HCT116 (cell line): ENCODE results near the gene PPP2R2D. TPM values are rescaled to one million over a fixed set of nuclear protein-coding genes. Genes with fewer than 3 reads are reported as not detected.

Experiments
- ATAC-seq: fragments of 200-7000 bp; cut with Tn5 transposase; 2 replicates; pipeline ENCODE4 v1.9.1; 2020; ENCODE audit warnings: mild to moderate bottlenecking, moderate library complexity
- BruUV-seq: library from RNA; stranded (reverse); fragments of 400-500 nt; replicated peaks from 2 replicates; lab custom pipeline; 2021; lab: Mats Ljungman, UMichigan
- CTCF ChIA-PET: fragments of 300-600 bp; sonication (Branson Sonifier 250); formaldehyde crosslinking; loops from one replicate; lab custom pipeline; 2021; ENCODE audit warnings: antibody characterized with exemption; lab: Charles Lee
- POLR2A ChIA-PET: fragments of 300-600, 350-600 bp; sonication (Branson Sonifier 250); formaldehyde crosslinking; loops from one replicate; lab custom pipeline; 2021; ENCODE audit warnings: antibody characterized with exemption; lab: Charles Lee
- RAD21 ChIA-PET, 2 experiments: fragments of 300-600 bp; sonication (Branson Sonifier 250); formaldehyde crosslinking; loops; one replicate each; lab custom pipeline; 2023; ENCODE audit warnings: low total read pairs in 2 of 2; ENCODE audit not compliant: uncharacterized antibody in 2 of 2, unreplicated experiment in 2 of 2, low non-redundant PET in 1 of 2; lab: Charles Lee
- DNase-seq: peaks from one replicate; pipeline ENCODE4 v3.0.0-alpha.2; 2010; ENCODE audit warnings: low read depth, low spot score
- H2AFZ ChIP-seq: fragments of 200-600 bp; shearing (Covaris generic), sonication (generic); 2 replicates; pipeline ENCODE4 v1.6.1; 2017; ENCODE audit warnings: low read depth, mixed run types, mixed read lengths, antibody characterized with exemption, low read length; ENCODE audit not compliant: poor library complexity, severe bottlenecking
- H3K27ac ChIP-seq: 2 replicates; pipeline ENCODE4 v1.5.1; 2012; ENCODE audit warnings: low read depth, low read length
- H3K27me3 ChIP-seq: fragments of 200-600 bp; sonication (generic); 2 replicates; pipeline ENCODE4 v1.6.1; 2016; ENCODE audit warnings: mixed run types, low read length, mixed read lengths; ENCODE audit not compliant: insufficient read depth
- H3K36me3 ChIP-seq, 2 experiments: fragments of 200-500 bp in 1 of 2; fragments of 200-600 bp in 1 of 2; sonication (Bioruptor generic) in 1 of 2; sonication (generic) in 1 of 2; 2 replicates each; pipeline versions ENCODE4 v1.5.1 to v1.6.1; 2014 to 2016; ENCODE audit warnings: low read length in 2 of 2, inconsistent platforms in 1 of 2, mixed read lengths in 1 of 2, mixed run types in 1 of 2; ENCODE audit not compliant: insufficient read depth in 2 of 2, control insufficient read depth in 1 of 2
- H3K4me1 ChIP-seq, 2 experiments: fragments of 200-600 bp in 1 of 2; sonication (generic) in 1 of 2; 2 replicates each; pipeline versions ENCODE4 v1.5.1 to v1.6.1; 2012 to 2017; ENCODE audit warnings: low read length in 2 of 2, inconsistent platforms in 1 of 2, mild to moderate bottlenecking in 1 of 2, mixed read lengths in 1 of 2, mixed run types in 1 of 2, moderate library complexity in 1 of 2; ENCODE audit not compliant: insufficient read depth in 2 of 2, control insufficient read depth in 1 of 2
- H3K4me2 ChIP-seq: fragments of 200-600 bp; sonication (generic); 2 replicates; pipeline ENCODE4 v1.6.1; 2017; ENCODE audit warnings: mixed run types, low read length, mixed read lengths
- H3K4me3 ChIP-seq, 2 experiments: fragments of 200-600 bp in 1 of 2; sonication (generic) in 1 of 2; replicated peaks in 1 of 2; 2 replicates each; pipeline ENCODE4 v1.5.1; 2011 to 2016; ENCODE audit warnings: low read length in 2 of 2, control low read depth in 1 of 2, low read depth in 1 of 2, mild to moderate bottlenecking in 1 of 2, mixed read lengths in 1 of 2, mixed run types in 1 of 2
- H3K79me2 ChIP-seq: fragments of 200-600 bp; sonication (generic); 2 replicates; pipeline ENCODE4 v1.6.1; 2017; ENCODE audit warnings: mild to moderate bottlenecking, mixed run types, low read length, moderate library complexity, mixed read lengths; ENCODE audit not compliant: insufficient read depth
- H3K9ac ChIP-seq: fragments of 200-600 bp; sonication (generic); 2 replicates; pipeline ENCODE4 v1.6.1; 2016; ENCODE audit warnings: low read length, mixed read lengths
- H3K9me2 ChIP-seq: fragments of 200-600 bp; sonication (generic), shearing (Covaris generic); 2 replicates; pipeline ENCODE4 v1.6.1; 2017; ENCODE audit warnings: mixed run types, mild to moderate bottlenecking, moderate library complexity; ENCODE audit not compliant: insufficient read depth
- H3K9me3 ChIP-seq, 2 experiments: fragments of 200-500 bp in 1 of 2; fragments of 200-600 bp in 1 of 2; sonication (Bioruptor generic) in 1 of 2; sonication (generic) in 1 of 2; 2 replicates each; pipeline ENCODE4 v1.6.1; 2014 to 2017; ENCODE audit warnings: low read length in 2 of 2, mixed read lengths in 2 of 2, inconsistent platforms in 1 of 2, low read depth in 1 of 2, mild to moderate bottlenecking in 1 of 2, mixed run types in 1 of 2, moderate library complexity in 1 of 2; ENCODE audit not compliant: control insufficient read depth in 1 of 2, insufficient read depth in 1 of 2
- H4K20me1 ChIP-seq: fragments of 200-600 bp; sonication (generic), shearing (Covaris generic); 2 replicates; pipeline ENCODE4 v1.6.1; 2017; ENCODE audit warnings: mixed run types, mild to moderate bottlenecking, moderate library complexity; ENCODE audit not compliant: insufficient read depth
- ATF3 ChIP-seq: IDR thresholded peaks from 2 replicates; pipeline ENCODE4 v1.6.1; 2012
- CBX3 ChIP-seq: IDR thresholded peaks from 2 replicates; pipeline ENCODE4 v1.6.1; 2012; ENCODE audit warnings: low read depth
- ELF1 ChIP-seq: IDR thresholded peaks from 2 replicates; pipeline ENCODE4 v1.6.1; 2012; ENCODE audit warnings: low read depth, borderline replicate concordance
- JUND ChIP-seq: IDR thresholded peaks from 2 replicates; pipeline ENCODE4 v1.6.1; 2012
- POLR2AphosphoS5 ChIP-seq: IDR thresholded peaks from 2 replicates; pipeline ENCODE4 v1.6.1; 2011; ENCODE audit warnings: mild to moderate bottlenecking, low read depth, low read length, moderate library complexity
- SIN3A ChIP-seq: IDR thresholded peaks from 2 replicates; pipeline ENCODE4 v1.6.1; 2012; ENCODE audit warnings: low read depth
- SP1 ChIP-seq: IDR thresholded peaks from 2 replicates; pipeline ENCODE4 v1.6.1; 2012; ENCODE audit warnings: low read depth
- ZFX ChIP-seq: fragments of 450-650 bp; IDR thresholded peaks from 2 replicates; pipeline ENCODE4 v1.6.1; 2017
- ZNF274 ChIP-seq: fragments of 200-500 bp; sonication (Bioruptor generic); IDR thresholded peaks from 2 replicates; pipeline ENCODE4 v1.6.1; 2014; ENCODE audit warnings: mild to moderate bottlenecking, low read depth, low read length, inconsistent platforms
- intact Hi-C: fragments of 100-400 bp; cut with micrococcal nuclease; formaldehyde crosslinking; loops from 2 replicates; pipeline ENCODE4 v1.10.0; 2022
- total RNA-seq: library from RNA; stranded (reverse); gene quantifications from one replicate; pipeline ENCODE4 v1.2.1, GENCODE V29; 2021; ENCODE audit not compliant: unreplicated experiment
- TF ChIP-seq, protein P1 (sequence below): IDR thresholded peaks from 2 replicates; pipeline ENCODE4 v1.6.1; 2011; ENCODE audit warnings: mild to moderate bottlenecking, low read length, moderate library complexity; ENCODE audit not compliant: insufficient replicate concordance; ENCODE audit errors: extremely low read depth
- TF ChIP-seq, protein P2 (sequence below), 3 experiments: fragments of 200-600 bp in 1 of 3; sonication (generic) in 1 of 3; IDR thresholded peaks in 2 of 3; conservative IDR thresholded peaks in 1 of 3; 2 replicates each; pipeline ENCODE4 v1.5.1; 2012 to 2017; ENCODE audit warnings: low read depth in 2 of 3, low read length in 2 of 3, antibody characterized with exemption in 1 of 3, borderline replicate concordance in 1 of 3, control low read depth in 1 of 3, mild to moderate bottlenecking in 1 of 3, mixed read lengths in 1 of 3, mixed run types in 1 of 3, moderate library complexity in 1 of 3; ENCODE audit not compliant: insufficient read depth in 1 of 3
- TF ChIP-seq, protein P3 (sequence below): IDR thresholded peaks from 2 replicates; pipeline ENCODE4 v1.6.1; 2012; ENCODE audit warnings: low read depth

The PPP2R2D gene
- total RNA-seq, 1 experiment from 2014 or later, result 18.1 TPM

DNA sequence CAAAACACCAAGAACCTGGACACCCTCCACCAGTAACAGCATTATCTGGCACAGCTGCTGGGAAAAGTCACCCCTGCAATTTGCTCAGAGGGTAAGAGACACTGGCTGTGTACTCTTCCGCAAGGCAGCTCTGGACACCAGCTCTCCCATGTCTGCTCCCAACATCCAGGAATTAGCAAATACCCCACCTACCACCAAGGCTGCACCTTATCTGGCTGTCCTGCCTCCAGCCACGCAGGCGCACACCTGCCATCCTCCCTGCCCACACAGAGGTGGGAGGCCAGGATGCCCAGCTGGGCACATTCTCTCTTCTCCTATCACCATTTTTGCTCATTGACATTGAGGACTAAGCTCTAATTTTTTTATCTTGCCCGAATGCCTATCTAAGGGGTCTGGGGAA, 101.2 kb downstream of the PPP2R2D start:
- Histone ChIP-seq H3K9ac (no peak overlapping the region), H3K4me3 (no peak overlapping the region), H3K4me1 (no peaks in the 10 kb centered on the region; a peak in 1 of 4 replicates), H3K27ac (no peak overlapping the region), H4K20me1 (no peaks in the 10 kb centered on the region), H3K27me3 (no peaks in the 10 kb centered on the region), H3K9me3 (no peaks in the 10 kb centered on the region), H3K9me2 (no peaks in the 10 kb centered on the region), H2AFZ (no peak overlapping the region), H3K4me2 (no peak overlapping the region), H3K79me2 (no peaks in the 10 kb centered on the region), H3K36me3 (no peaks in the 10 kb centered on the region)
- BruUV-seq, result no TSS peak
- intact Hi-C loops, result no loop called here
- TF ChIP-seq JUND, result no peak
- TF ChIP-seq, protein P1, sequence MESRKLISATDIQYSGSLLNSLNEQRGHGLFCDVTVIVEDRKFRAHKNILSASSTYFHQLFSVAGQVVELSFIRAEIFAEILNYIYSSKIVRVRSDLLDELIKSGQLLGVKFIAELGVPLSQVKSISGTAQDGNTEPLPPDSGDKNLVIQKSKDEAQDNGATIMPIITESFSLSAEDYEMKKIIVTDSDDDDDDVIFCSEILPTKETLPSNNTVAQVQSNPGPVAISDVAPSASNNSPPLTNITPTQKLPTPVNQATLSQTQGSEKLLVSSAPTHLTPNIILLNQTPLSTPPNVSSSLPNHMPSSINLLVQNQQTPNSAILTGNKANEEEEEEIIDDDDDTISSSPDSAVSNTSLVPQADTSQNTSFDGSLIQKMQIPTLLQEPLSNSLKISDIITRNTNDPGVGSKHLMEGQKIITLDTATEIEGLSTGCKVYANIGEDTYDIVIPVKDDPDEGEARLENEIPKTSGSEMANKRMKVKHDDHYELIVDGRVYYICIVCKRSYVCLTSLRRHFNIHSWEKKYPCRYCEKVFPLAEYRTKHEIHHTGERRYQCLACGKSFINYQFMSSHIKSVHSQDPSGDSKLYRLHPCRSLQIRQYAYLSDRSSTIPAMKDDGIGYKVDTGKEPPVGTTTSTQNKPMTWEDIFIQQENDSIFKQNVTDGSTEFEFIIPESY, result no peak
- TF ChIP-seq SIN3A, result no peak
- TF ChIP-seq, protein P2, sequence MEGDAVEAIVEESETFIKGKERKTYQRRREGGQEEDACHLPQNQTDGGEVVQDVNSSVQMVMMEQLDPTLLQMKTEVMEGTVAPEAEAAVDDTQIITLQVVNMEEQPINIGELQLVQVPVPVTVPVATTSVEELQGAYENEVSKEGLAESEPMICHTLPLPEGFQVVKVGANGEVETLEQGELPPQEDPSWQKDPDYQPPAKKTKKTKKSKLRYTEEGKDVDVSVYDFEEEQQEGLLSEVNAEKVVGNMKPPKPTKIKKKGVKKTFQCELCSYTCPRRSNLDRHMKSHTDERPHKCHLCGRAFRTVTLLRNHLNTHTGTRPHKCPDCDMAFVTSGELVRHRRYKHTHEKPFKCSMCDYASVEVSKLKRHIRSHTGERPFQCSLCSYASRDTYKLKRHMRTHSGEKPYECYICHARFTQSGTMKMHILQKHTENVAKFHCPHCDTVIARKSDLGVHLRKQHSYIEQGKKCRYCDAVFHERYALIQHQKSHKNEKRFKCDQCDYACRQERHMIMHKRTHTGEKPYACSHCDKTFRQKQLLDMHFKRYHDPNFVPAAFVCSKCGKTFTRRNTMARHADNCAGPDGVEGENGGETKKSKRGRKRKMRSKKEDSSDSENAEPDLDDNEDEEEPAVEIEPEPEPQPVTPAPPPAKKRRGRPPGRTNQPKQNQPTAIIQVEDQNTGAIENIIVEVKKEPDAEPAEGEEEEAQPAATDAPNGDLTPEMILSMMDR (IDR thresholded peaks at IDR 0.05 in 2 of 3, conservative IDR thresholded peaks at IDR 0.05 in 1 of 3; ENCODE audit: borderline replicate concordance in 1 of 3, insufficient read depth in 1 of 3, low read depth in 2 of 3, low read length in 2 of 3), result no peak
- no peak for TF ChIP-seq ELF1
- no peak for TF ChIP-seq ATF3
- TF ChIP-seq ZNF274, result no peak
- TF ChIP-seq, protein P3, sequence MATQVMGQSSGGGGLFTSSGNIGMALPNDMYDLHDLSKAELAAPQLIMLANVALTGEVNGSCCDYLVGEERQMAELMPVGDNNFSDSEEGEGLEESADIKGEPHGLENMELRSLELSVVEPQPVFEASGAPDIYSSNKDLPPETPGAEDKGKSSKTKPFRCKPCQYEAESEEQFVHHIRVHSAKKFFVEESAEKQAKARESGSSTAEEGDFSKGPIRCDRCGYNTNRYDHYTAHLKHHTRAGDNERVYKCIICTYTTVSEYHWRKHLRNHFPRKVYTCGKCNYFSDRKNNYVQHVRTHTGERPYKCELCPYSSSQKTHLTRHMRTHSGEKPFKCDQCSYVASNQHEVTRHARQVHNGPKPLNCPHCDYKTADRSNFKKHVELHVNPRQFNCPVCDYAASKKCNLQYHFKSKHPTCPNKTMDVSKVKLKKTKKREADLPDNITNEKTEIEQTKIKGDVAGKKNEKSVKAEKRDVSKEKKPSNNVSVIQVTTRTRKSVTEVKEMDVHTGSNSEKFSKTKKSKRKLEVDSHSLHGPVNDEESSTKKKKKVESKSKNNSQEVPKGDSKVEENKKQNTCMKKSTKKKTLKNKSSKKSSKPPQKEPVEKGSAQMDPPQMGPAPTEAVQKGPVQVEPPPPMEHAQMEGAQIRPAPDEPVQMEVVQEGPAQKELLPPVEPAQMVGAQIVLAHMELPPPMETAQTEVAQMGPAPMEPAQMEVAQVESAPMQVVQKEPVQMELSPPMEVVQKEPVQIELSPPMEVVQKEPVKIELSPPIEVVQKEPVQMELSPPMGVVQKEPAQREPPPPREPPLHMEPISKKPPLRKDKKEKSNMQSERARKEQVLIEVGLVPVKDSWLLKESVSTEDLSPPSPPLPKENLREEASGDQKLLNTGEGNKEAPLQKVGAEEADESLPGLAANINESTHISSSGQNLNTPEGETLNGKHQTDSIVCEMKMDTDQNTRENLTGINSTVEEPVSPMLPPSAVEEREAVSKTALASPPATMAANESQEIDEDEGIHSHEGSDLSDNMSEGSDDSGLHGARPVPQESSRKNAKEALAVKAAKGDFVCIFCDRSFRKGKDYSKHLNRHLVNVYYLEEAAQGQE, result no peak
- no peak for TF ChIP-seq SP1
- no peak for TF ChIP-seq ZFX
- TF ChIP-seq POLR2AphosphoS5, result no peak
- no peak for TF ChIP-seq CBX3
- DNase-seq (no peak), ATAC-seq (no peak)
- ChIA-PET CTCF (interaction anchor here (1.0 to 1.6 kb wide), 2 partner anchors 21 to 141 kb away, joined by 3 to 4 read pairs; no protein-coding TSS in a partner anchor), POLR2A (no interaction called here), RAD21 (no interaction called here)
